GM19025 (cell line): ENCODE data around the gene CT45A1.
A peak's percentile ranks its signal among the peaks of the same experiment; 100 is the strongest.
"Not testable (repeated sequence)": the region's sequence is repeated elsewhere in the genome, so short reads cannot be mapped to it uniquely, and the experiment has no call there.

Experiments
- ATAC-seq: cut with Tn5 transposase; IDR thresholded peaks from one replicate; pipeline ENCODE4 v1.9.1; 2021; ENCODE audit warnings: mild to moderate bottlenecking, low read depth, moderate library complexity; ENCODE audit not compliant: unreplicated experiment

CT45A1 gene

GRCh38 chrX:135713183-135713689 is at the start of gene CT45A1:
Gene CT45A1, plus strand, starts transcription at chrX:135713639. Its CDS starts 5,302 bp downstream, at chrX:135718941.
- ATAC-seq = not testable (repeated sequence)

- ATAC-seq = not testable (repeated sequence)
Measured at GRCh38 chrX:135672979-135673378, 40.5 kb upstream of the CT45A1 start.

- no peak for ATAC-seq
Measured at GRCh38 chrX:135688137-135688536, 25.3 kb upstream of the CT45A1 start.

- no peak for ATAC-seq
Measured at GRCh38 chrX:135695471-135695870, 18.0 kb upstream of the CT45A1 start.

- no peak for ATAC-seq
Measured at GRCh38 chrX:135697601-135698000, 15.8 kb upstream of the CT45A1 start.

- no peak for ATAC-seq
Measured at GRCh38 chrX:135698924-135699323, 14.5 kb upstream of the CT45A1 start.

GRCh38 chrX:135707880-135708279 is 5.6 kb upstream of the CT45A1 start:
- ATAC-seq = no peak

- no peak for ATAC-seq
Measured at GRCh38 chrX:135713795-135714194, 356 bp downstream of the CT45A1 start.

- ATAC-seq = not testable (repeated sequence)
Measured at GRCh38 chrX:135734666-135735065, 21.2 kb downstream of the CT45A1 start.

- ATAC-seq = no peak
Measured at GRCh38 chrX:135737366-135738071, 24.1 kb downstream of the CT45A1 start.

- ATAC-seq = peak; percentile 53
Measured at GRCh38 chrX:135740681-135741149, 27.3 kb downstream of the CT45A1 start.

- ATAC-seq = no peak
Measured at GRCh38 chrX:135741192-135741715, 27.8 kb downstream of the CT45A1 start.

- not testable (repeated sequence) for ATAC-seq
Measured at GRCh38 chrX:135744739-135745138, 31.3 kb downstream of the CT45A1 start.

GRCh38 chrX:135768091-135768490 is 54.7 kb downstream of the CT45A1 start, which contains the start of gene CT45A3:
Gene CT45A3, minus strand, starts transcription at chrX:135768191. Its CDS starts 3,747 bp downstream, at chrX:135764444.
- ATAC-seq = not testable (repeated sequence)
